Panc1 (cell line): ENCODE measurements around the gene RASGRP3.

Experiments used
- CTCF ChIP-seq: fragments of 450-650 bp; IDR thresholded peaks from 2 replicates; pipeline ENCODE4 v1.5.1; 2017; ENCODE audit warnings: mild to moderate bottlenecking
- POLR2AphosphoS5 ChIP-seq: IDR thresholded peaks from 2 replicates; pipeline ENCODE4 v1.6.1; 2012; ENCODE audit warnings: mild to moderate bottlenecking, low read depth, low read length, moderate library complexity
- REST ChIP-seq, 2 experiments: IDR thresholded peaks; 2 replicates each; pipeline ENCODE4 v1.6.1; 2011 to 2012; ENCODE audit warnings: low read depth in 2 of 2, control low read depth in 1 of 2, low read length in 1 of 2, mild to moderate bottlenecking in 1 of 2, moderate library complexity in 1 of 2; ENCODE audit not compliant: insufficient read depth in 1 of 2

- TF ChIP-seq CTCF (no peak), POLR2AphosphoS5 (no peak), REST (IDR thresholded peaks at IDR 0.05; ENCODE audit: insufficient read depth in 1 of 2, low read depth in 2 of 2, low read length in 1 of 2) (no peak)
These were observed 38.6 kb upstream of the RASGRP3 start for GRCh38 chr2:33437815-33438214.
